Measurements from ENCODE around the gene SLC38A8.

The SLC38A8 gene

DNA sequence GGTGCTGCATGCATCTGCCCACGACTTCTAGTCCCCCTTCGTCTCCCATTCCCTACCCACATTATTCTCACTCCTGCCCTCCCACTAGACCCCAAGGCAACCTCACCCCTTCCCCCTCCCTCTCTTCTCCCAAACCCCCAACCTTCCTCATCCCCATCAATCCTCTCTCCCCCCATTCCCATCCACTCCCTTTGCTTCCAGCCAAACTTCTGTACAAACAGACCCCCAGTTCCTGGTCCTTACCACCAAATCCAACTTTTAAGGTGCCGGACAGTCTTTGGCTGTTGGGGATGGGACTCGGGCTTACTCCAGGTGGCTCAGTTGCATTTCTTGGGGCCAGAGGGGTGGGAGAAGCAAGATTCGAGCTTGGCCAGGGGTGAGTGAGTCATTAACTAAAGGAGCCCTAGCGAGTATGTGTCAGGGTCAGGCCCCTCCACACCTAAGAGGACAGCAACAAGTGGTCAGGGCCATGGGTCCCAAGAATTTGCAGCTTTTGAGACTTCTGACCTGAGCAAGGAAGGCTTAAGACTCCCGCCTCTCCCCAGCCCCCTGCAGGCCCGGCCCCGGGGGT is at the start of gene SLC38A8:
TSS of gene SLC38A8 (minus strand) at position 488 of the 571 bp plus-strand sequence. CDS start 638 bp downstream, outside the sequence.
- DNase-seq (ENCODE audit: low read depth): no peak

DNA sequence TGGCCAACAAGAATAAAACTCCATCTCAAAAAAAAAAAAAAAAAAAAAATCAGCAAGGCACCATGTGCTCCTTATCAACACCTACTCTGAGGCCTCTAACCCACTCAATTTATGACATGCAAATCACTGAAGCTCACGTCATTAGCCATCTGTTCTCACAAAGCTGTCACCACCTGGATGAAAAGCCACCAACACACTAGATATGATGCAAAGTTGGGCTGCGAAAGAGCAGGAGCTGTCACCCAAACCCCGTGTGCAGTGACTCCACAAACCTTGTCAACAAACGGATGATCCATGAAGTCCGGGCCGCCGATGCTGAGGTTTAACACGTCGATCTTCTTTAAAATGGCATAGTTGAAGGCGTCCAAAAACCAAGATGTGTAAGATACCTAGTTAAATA is 48.9 kb upstream of the SLC38A8 start:
- DNase-seq (ENCODE audit: low read depth): no peak

GRCh38 chr16:84090211-84090610 is 47.6 kb upstream of the SLC38A8 start:
- DNase-seq (ENCODE audit: low read depth): no peak

GRCh38 chr16:84088695-84089395 is 46.2 kb upstream of the SLC38A8 start:
- DNase-seq (ENCODE audit: low read depth): peak; percentile 25

- no peak for DNase-seq (ENCODE audit: low read depth)
Observed at GRCh38 chr16:84087466-84088151, 45.0 kb upstream of the SLC38A8 start.

DNA sequence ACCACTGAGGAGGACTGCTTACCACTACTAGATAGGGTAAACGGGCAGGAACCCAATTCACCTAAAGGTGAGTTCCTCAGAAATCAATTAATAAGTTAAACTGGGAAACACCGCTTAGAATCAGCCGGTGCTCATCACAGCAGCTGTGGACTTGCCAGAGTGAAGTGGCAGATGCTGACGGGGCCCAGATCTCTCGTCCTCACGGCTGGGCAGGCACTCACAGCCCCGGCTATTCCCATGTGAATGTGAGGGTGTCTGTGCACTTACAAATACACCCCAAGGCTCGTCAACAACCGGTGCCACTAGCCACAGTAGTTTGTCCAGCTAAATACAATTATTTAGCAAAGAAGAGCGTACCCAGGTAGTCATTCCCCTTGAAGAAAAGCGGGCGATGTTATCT is 44.4 kb upstream of the SLC38A8 start:
- DNase-seq (ENCODE audit: low read depth): no peak

DNA sequence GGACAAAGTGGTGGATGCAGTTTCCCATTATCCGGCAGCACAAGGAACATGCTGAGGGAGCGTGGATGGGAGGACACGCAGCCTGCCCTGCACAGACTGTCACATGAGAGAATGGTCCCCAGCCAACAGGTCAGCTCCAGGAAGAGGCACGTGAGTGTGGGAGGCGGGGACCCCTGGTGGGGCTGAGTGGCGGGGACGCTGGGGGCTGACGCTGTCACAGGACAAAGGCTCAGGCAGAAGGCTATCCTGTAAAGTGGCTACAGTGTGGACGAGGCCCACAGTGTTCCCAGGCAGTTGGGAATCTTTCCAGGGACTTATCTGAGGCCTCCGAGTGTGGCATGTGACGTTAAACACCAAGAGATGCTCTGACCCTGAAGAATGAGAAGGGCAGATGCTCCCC is 43.7 kb upstream of the SLC38A8 start:
- no peak for DNase-seq (ENCODE audit: low read depth)

DNA sequence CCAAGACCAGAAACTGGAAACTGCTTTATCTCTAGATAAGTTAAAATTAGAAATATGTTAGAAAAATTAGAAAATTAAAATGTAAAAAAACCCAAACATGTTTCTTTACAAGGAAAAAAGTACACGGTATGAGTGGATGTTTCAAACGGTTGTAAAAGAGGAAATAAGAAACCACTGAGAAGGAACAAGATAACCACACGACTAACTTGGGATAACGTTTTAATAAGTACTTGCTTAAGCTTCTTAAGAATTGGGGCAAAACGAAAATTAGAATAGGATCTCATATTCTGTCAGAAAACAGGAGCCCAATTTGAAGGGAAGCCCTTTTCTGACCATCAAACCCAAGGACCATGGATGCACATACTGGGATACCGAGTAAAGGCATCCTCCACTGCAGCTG is 43.2 kb upstream of the SLC38A8 start:
- DNase-seq (ENCODE audit: low read depth): no peak

DNA sequence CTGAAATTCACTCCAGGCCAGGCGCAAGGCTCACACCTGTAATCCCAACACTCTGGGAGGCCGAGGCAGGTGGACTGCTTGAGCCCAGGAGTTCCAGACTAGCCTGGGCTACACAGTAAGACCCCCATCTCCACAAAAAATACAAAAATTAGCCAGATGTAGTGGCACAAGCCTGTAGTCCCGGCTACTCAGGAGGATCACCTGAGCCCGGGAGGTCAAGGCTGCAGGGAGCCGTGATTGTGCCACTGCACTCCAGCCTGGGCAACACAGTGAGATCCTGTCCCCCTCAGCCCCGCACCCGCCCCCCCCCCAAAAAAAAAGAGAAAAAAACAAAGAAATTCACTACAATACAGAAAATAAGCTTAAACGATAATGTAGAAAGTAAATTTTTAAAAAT is 42.7 kb upstream of the SLC38A8 start:
- DNase-seq (ENCODE audit: low read depth): no peak

DNA sequence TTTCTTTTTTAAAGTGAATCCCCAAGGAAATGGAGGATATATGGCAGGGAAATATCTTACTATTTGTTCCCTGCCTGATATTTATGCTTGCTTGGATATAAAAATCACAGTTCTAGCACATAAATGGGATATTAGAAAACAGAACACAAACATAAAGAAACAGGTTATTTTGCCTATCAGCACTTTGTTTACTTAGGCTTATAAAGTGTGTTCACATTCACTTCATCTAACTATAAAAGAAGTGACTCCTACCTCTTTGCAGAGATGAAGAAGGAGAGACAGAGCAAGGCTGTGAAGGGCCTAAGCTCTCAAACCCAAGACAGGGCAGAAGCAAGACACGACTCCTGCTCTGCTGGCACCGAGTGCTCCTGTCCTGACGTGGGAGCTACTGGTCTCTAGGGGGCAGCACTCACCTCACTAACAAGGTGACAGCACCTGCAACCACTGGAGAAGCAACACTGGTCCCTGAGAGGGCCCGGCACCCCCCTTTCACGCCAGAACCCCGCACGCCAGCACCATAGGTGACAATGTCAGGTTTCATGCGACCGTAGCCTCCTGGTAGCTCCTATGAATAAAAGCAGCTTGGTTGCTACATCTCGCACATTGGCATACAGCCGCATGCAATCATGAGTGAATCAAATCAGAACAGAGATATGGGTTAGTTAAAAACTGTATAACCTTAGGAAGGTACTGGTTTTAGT is 42.1 kb upstream of the SLC38A8 start:
- peak; percentile 47 for DNase-seq (ENCODE audit: low read depth)

GRCh38 chr16:84082835-84083569 is 40.4 kb upstream of the SLC38A8 start:
- no peak for DNase-seq (ENCODE audit: low read depth)

DNA sequence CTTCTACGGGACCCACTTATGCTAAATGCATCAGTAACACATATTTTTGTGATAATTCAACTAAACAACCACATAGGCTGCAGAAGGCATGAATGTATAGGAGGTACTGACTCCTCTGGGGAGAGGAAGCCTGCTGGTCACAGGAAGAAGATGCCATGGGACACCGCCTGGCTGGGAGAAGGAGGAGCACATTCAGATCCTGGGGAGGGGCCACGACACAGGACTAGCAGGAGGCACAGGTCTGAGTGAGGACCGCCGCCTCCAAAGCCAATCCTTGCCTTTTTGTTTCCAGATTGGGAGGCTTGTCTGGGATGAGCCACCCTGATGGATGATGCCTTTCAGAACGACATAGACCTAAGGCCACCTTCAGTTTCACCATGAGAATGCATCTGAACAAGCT is 39.5 kb upstream of the SLC38A8 start:
- DNase-seq (ENCODE audit: low read depth): no peak

- no peak for DNase-seq (ENCODE audit: low read depth)
Observed at GRCh38 chr16:84081446-84081989, 38.9 kb upstream of the SLC38A8 start.

DNA sequence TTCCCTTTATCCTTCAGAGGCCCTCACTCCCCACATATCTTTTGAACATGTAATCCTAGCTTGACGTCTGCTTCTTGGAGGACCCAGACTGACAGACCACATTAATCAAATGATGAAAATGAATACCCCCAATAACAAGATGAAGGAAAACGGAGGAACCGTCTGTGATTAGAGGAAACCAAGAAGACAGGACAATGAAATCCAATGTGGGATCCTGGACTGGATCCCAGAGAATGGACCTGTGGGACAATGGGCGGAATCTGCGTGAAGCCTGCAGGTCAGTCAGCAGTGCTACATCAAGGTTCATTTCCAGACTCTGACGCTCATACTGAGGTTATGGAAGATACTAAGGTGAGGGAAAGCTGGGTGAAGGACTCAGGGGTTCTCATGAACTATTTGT is 38.2 kb upstream of the SLC38A8 start:
- no peak for DNase-seq (ENCODE audit: low read depth)

DNA sequence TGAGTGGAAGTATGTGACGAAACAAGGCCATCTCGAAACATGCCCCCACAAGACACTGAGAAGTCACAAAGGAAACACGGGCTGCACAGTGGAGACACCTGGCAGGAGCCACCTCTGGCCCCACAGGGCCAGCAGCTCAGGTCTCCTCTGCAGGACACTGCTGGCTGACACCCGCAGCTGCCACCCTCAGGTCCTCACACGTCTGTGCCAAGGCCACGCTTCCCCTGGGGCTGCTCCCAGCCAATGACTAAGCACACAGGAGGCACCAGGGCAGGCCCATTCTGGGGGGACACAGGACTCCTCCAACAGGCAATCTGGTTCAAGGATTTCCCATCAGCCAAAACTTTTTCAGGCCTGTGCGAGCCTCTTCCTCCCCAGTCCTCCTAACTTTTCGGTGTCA is 37.8 kb upstream of the SLC38A8 start:
- no peak for DNase-seq (ENCODE audit: low read depth)

DNA sequence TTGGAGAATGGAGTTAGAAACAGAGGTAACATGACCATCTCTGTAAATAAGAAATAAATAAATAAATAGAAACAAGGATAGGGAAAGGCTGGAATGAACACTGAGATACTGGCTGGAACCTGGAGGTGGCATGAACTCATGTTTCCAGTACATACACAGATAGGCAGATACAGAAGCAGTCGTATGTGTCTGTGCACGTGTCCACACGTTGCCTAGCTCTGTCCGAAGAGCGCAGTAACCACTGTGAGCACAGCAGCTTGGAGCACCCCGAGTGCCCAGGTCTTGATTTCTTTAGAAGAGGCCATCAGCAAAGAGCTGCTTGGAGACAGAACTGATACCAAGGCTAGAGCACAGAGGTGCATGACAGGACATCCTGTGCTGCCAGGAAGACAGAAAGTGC is 37.1 kb upstream of the SLC38A8 start:
- DNase-seq (ENCODE audit: low read depth): no peak

GRCh38 chr16:84075376-84075775 is 32.8 kb upstream of the SLC38A8 start:
- no peak for DNase-seq (ENCODE audit: low read depth)

DNA sequence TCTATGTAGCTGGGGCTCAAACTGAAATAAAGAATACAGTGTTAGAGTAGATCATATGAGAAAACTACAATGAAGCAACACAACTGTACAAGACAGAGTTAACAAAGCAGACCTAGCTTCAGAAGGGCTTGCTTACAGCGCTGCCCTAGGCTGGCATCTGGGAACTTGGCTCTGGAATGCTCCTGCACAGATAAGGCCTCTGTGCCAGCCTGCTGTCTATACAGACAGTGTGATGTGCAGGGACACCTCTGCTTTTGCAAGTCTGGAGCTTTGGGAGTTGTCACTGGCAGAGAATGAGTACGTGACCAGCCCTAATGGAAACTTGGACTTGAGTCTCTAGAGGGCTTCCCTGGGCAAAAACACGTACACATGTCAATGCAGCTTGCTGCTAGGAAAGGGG is 32.1 kb upstream of the SLC38A8 start:
- DNase-seq (ENCODE audit: low read depth): no peak

DNA sequence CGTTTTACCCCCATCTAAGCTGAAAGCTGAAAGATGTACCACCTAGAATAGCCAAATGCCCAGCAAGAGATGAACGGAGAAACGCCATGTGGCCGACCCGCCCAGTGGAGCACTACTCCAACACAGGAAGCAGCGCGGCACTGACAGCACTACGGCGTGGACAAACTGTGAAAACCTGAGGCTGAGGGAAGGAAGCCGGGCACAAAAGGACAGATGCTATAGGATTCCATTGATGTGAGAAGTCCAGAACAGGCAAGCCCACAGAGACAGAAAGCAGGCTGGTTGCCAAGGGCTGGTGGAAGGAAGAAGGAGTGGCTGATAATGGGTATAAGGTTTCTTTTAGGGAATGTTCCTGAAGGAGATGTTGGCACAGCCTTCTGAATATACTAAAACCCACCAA is 29.4 kb upstream of the SLC38A8 start:
- DNase-seq (ENCODE audit: low read depth): no peak

DNA sequence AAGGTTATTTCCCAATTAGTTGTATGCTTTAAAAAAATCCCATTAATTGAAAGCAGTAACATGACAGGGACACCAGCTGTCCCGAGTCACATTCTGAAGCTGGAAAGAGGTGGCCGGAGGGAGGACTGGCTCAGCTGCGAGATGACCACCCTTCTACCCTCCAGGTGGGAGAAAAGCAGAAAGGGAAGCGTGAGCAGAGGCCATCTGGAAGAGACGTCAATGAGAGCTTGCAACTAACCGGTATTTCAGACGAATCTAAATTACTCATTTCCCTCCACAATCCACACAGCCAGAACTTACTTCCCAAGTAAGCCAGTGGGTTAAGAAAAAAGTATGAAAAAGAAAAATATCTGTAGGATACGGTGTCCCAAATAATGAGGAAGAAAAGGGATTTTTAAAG is 28.5 kb upstream of the SLC38A8 start:
- no peak for DNase-seq (ENCODE audit: low read depth)

- DNase-seq (ENCODE audit: low read depth): no peak
Observed at GRCh38 chr16:84069540-84069939, 26.9 kb upstream of the SLC38A8 start.

Data from activated gamma-delta T cell treated with anti-CD3 and anti-CD28 coated beads, Interleukin-2, amount 50 U/mL, for 16 hours (primary cell).